NT2/D1 (cell line): Measurements from ENCODE around the gene ZNF516.

Source experiments
- DNase-seq: peaks from one replicate; pipeline ENCODE4 v3.0.0-alpha.2; 2011; ENCODE audit warnings: low read depth, low spot score
- H3K27me3 ChIP-seq: 2 replicates; pipeline ENCODE4 v1.6.0; 2011; ENCODE audit warnings: mild to moderate bottlenecking; ENCODE audit not compliant: insufficient read length, insufficient read depth
- H3K36me3 ChIP-seq: 2 replicates; pipeline ENCODE4 v1.6.1; 2011; ENCODE audit warnings: mild to moderate bottlenecking, low read length, mixed read lengths; ENCODE audit not compliant: insufficient read depth, insufficient read length
- H3K4me1 ChIP-seq: 2 replicates; pipeline ENCODE4 v1.5.1; 2011; ENCODE audit not compliant: insufficient read depth, insufficient read length
- H3K4me3 ChIP-seq: 2 replicates; pipeline ENCODE4 v1.5.1; 2011; ENCODE audit warnings: low read depth; ENCODE audit not compliant: insufficient read length
- H3K9ac ChIP-seq: 2 replicates; pipeline ENCODE4 v1.6.0; 2011; ENCODE audit warnings: low read depth; ENCODE audit not compliant: insufficient read length
- H3K9me3 ChIP-seq: 2 replicates; pipeline ENCODE4 v1.5.1; 2011; ENCODE audit warnings: mild to moderate bottlenecking, low read length; ENCODE audit not compliant: insufficient read depth
- SUZ12 ChIP-seq: IDR thresholded peaks from 2 replicates; pipeline ENCODE4 v1.6.1; 2011; ENCODE audit not compliant: insufficient read length, insufficient read depth; ENCODE audit errors: extremely low read depth
- YY1 ChIP-seq: IDR thresholded peaks from 2 replicates; pipeline ENCODE4 v1.6.1; 2011; ENCODE audit not compliant: insufficient read length, insufficient read depth
- ZNF274 ChIP-seq: IDR thresholded peaks from 2 replicates; pipeline ENCODE4 v1.6.1; 2011; ENCODE audit warnings: mild to moderate bottlenecking, low read depth, low read length

Gene ZNF516

DNA sequence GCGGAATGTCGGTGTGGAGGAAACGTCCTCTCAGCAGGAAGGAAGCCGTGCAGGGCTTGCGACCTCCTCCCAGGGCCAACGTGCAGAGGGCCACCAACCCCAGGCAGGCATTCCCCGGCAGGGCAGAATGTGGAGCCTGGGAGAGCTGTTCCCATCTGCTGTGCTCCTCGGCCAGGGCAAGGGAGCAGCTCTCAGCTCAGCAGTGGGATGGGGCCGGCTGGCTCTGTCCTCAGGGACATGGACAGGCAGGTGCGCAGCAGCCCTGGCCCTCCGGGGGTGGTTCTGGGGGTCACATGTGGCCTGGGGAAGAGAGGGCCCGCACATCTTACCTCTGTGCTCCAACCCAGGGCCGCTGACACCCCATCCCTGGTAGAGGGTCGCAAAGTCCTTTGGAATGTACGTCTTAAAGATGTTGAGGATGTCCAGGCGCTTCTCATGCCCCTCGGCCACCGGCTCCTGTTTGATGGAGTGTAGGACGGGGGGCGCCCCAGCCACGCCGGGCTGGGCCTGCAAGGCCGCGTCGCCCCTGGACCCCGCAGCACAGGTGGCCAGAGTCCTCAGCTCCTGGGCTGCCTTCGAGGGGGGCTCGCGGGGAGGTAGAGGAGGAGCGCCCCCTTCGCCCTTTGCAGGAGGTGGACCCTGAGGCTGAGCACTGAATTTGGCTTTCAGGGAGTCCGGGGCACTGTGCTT is 116.4 kb downstream of the ZNF516 start:
- Histone ChIP-seq H3K4me1 (no peaks in the 10 kb centered on the region), H3K4me3 (no peak overlapping the region), H3K27me3 (no peaks in the 10 kb centered on the region), H3K36me3 (peaks cover 21% of the 10 kb centered on the region), H3K9ac (no peak overlapping the region), H3K9me3 (no peaks in the 10 kb centered on the region)
- TF ChIP-seq ZNF274, result no peak
- no peak for TF ChIP-seq SUZ12
- TF ChIP-seq YY1, result no peak
- DNase-seq, result no peak

DNA sequence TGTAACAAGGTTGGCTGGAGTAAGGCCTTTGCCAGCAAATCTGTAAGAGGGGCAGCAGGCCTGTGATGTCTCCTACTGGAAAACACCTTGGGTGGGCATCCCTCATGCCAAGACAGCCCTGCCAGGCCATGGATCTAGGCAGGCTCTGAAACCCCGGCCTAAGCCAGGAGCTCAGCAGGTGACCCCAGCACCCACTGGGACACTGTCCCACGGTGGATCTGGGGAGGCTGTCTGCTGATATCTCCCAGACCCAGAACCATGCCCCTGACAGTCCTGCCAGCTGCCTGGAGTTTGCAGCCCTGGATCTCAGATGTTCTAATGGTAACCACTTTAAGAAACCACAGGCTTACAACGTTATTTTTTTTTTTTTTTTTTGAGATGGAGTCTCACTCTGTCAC is 117.7 kb downstream of the ZNF516 start:
- no peak for TF ChIP-seq YY1
- no peak for TF ChIP-seq SUZ12
- no peak for TF ChIP-seq ZNF274
- H3K27me3 ChIP-seq, result no peaks in the 10 kb centered on the region
- no peak overlapping the region for H3K9ac ChIP-seq
- no peaks in the 10 kb centered on the region for H3K4me1 ChIP-seq
- peaks cover 21% of the 10 kb centered on the region for H3K36me3 ChIP-seq
- no peaks in the 10 kb centered on the region for H3K9me3 ChIP-seq
- no peak for DNase-seq
- H3K4me3 ChIP-seq, result no peak overlapping the region

DNA sequence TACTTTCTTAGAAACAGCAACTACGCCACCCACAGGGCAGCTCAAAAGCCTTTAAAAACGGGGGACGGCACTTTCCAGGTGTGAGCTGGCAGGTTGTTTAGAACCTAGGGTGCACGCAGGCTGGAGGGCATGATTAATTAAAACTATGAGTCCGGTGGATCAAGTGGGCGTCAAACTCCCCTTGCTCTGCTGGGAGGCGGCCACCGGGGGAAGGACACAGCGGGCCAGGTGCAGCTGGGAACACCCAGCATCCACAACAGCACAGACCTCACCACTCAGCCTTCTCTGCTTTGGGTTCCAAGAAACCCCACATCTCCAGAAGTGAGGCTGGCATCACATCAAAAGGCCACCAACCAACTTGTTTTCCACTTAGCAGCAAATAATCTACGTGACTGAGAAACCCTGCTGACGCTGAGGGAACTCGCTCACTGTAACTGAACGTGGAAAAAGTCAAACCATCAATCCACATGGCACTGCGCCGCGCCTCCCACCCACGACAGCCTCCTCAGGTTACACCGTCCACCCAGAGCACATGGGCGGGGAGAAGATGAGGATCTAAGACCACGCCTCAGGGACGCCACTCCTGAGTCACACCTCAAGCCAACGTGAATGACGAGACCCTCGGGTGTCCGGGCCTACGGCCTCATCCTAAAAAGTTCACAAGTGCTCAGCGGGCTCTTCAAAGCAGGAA is 118.2 kb downstream of the ZNF516 start:
- Histone ChIP-seq H3K27me3 (no peaks in the 10 kb centered on the region), H3K36me3 (peaks cover 22% of the 10 kb centered on the region), H3K9ac (no peak overlapping the region), H3K4me3 (no peak overlapping the region), H3K4me1 (no peaks in the 10 kb centered on the region), H3K9me3 (no peaks in the 10 kb centered on the region)
- TF ChIP-seq SUZ12, result no peak
- TF ChIP-seq ZNF274, result no peak
- no peak for TF ChIP-seq YY1
- DNase-seq, result no peak

DNA sequence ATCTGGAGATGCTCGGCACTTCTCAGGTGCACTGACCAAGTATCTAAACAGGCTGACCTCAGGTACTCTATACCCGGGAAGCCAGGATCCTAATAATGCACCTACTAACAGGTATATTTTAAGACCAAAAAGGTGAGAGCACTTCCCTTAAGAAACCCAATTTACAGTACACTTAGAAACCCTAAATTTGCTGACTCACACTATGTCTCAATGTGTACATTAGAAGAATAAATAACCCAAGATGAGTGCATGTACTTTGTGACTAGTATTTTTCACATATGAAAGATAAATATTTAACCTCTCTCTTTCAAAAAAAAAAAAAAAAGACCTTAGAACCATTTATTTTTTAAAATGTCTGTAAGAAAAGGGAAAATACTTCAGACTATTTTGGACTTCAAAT is 118.8 kb downstream of the ZNF516 start:
- no peak for TF ChIP-seq YY1
- no peak for TF ChIP-seq SUZ12
- no peak for TF ChIP-seq ZNF274
- no peaks in the 10 kb centered on the region for H3K27me3 ChIP-seq
- no peak overlapping the region for H3K9ac ChIP-seq
- DNase-seq, result no peak
- no peak overlapping the region for H3K4me3 ChIP-seq
- H3K4me1 ChIP-seq, result no peaks in the 10 kb centered on the region
- H3K9me3 ChIP-seq, result no peaks in the 10 kb centered on the region
- H3K36me3 ChIP-seq, result peaks cover 28% of the 10 kb centered on the region

DNA sequence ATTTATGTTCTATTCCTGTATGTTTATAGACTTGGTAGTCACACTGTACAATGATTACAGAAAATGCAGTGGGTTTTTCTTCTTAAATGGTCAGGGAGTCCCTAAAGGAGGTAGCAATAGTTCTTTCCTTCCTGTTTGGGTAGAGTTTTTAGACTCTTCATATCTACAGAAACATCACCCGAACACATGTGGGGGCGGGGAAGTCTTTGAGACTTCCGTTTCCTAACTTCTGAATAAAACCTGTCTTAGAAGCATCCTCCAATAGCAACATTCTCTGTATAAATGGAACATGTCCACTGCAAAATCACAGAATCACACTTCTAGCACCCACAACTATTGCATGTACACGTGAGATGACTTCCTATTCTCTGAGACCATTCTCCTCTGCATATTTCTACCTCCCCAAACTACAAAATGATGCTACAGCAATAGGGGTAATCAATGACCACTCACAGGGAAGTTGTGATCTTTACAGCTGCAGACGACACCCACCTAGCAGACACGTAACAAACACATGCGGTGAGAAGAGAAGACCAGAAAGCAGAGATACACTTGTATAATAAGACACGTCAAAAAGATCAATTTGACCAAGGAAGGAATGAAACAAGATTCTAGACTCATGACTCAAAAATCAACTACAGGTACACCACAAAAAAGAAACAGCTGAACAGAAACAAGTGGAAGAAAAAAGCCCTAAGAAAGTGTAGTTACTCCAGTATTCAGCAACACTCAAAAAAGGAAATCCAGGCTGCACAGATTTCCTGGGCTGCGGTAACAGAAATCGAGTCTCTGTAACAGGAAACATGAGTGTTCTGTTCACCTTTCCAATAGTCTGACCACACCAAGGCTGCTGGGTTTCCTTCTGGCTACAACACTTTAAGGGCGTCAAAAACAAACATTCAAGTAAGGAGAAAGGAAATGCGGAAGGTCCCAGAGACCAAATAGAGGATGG is 120.4 kb downstream of the ZNF516 start:
- H3K9me3 ChIP-seq, result no peaks in the 10 kb centered on the region
- H3K4me1 ChIP-seq, result no peaks in the 10 kb centered on the region
- no peak overlapping the region for H3K4me3 ChIP-seq
- H3K36me3 ChIP-seq, result peaks cover 37% of the 10 kb centered on the region
- TF ChIP-seq SUZ12, result no peak
- no peak for TF ChIP-seq YY1
- TF ChIP-seq ZNF274, result no peak
- H3K27me3 ChIP-seq, result no peaks in the 10 kb centered on the region
- no peak for DNase-seq
- no peak overlapping the region for H3K9ac ChIP-seq

- peaks cover 25% of the 10 kb centered on the region for H3K36me3 ChIP-seq
- H3K4me3 ChIP-seq, result no peak overlapping the region
These were observed 121.7 kb downstream of the ZNF516 start for GRCh38 chr18:76373297-76373696.

More at GRCh38 chr18:76373297-76373696, 121.7 kb downstream of the ZNF516 start:
- no peak for DNase-seq
- TF ChIP-seq ZNF274, result no peak
- no peak for TF ChIP-seq SUZ12
- TF ChIP-seq YY1, result no peak
- no peak overlapping the region for H3K9ac ChIP-seq
- no peaks in the 10 kb centered on the region for H3K4me1 ChIP-seq
- no peaks in the 10 kb centered on the region for H3K9me3 ChIP-seq
- no peaks in the 10 kb centered on the region for H3K27me3 ChIP-seq
